Osteocyte (in vitro differentiated cells): Measurements from ENCODE around the gene MYH14. TPM values are rescaled to one million over a fixed set of nuclear protein-coding genes. Genes with fewer than 3 reads are reported as not detected.

Source experiments
- DNase-seq: peaks from one replicate; pipeline ENCODE4 v3.0.0; 2021; ENCODE audit warnings: mixed read lengths; ENCODE audit not compliant: unreplicated experiment; ENCODE audit errors: extremely low spot score
- H3K27ac Mint-ChIP-seq: one replicate; pipeline ENCODE4 v1.8.0; 2021; ENCODE audit warnings: mild to moderate bottlenecking, mixed read lengths; ENCODE audit not compliant: unreplicated experiment
- H3K27me3 Mint-ChIP-seq: one replicate; pipeline ENCODE4 v1.8.0; 2021; ENCODE audit warnings: mixed read lengths; ENCODE audit not compliant: unreplicated experiment
- H3K36me3 Mint-ChIP-seq: one replicate; pipeline ENCODE4 v1.8.0; 2021; ENCODE audit warnings: mixed read lengths; ENCODE audit not compliant: unreplicated experiment
- H3K4me1 Mint-ChIP-seq: one replicate; pipeline ENCODE4 v1.8.0; 2021; ENCODE audit warnings: mixed read lengths; ENCODE audit not compliant: unreplicated experiment
- H3K4me3 Mint-ChIP-seq: one replicate; pipeline ENCODE4 v1.8.0; 2021; ENCODE audit warnings: mild to moderate bottlenecking, moderate library complexity, mixed read lengths; ENCODE audit not compliant: unreplicated experiment
- H3K9me3 Mint-ChIP-seq: one replicate; pipeline ENCODE4 v1.8.0; 2021; ENCODE audit warnings: mixed read lengths; ENCODE audit not compliant: unreplicated experiment
- total RNA-seq: library from RNA; stranded (reverse); gene quantifications from 2 replicates; pipeline ENCODE4 v1.2.1, GENCODE V29; 2021
- TF ChIP-seq, protein P1 (sequence below): fragments of 200-600 bp; sonication (generic); IDR thresholded peaks from 2 replicates; pipeline ENCODE4 v1.5.0; 2021; ENCODE audit warnings: antibody characterized with exemption, mild to moderate bottlenecking, moderate library complexity

Gene MYH14
- total RNA-seq, 1 donor from 2014 or later: not detected

DNA sequence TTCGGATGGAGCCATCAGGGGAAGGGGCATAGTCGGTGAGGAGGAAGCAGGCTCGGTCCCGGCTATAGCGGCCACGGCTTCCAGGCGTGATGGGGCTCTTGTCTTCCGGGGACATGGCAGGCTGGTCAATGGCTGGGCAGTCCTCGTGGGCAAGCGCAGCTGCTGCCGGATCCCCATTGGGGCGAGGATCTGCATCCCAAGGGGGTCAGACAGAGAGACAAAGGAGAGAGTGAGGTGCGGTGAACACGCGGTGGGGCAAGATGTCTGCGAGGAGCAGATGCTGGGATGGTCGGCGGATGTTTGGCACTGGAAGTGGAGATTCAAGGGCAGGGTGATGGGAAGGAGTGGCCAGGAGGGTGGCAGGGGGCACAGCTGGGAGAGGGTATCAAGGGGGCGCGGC is 117.2 kb downstream of the MYH14 start:
- peaks cover 2% of the 10 kb centered on the region for H3K4me1 Mint-ChIP-seq
- DNase-seq: no peak
- H3K27ac Mint-ChIP-seq: no peak overlapping the region
- no peaks in the 10 kb centered on the region for H3K36me3 Mint-ChIP-seq
- peaks cover 11% of the 10 kb centered on the region for H3K27me3 Mint-ChIP-seq
- no peak overlapping the region for H3K4me3 Mint-ChIP-seq
- TF ChIP-seq, protein P1, sequence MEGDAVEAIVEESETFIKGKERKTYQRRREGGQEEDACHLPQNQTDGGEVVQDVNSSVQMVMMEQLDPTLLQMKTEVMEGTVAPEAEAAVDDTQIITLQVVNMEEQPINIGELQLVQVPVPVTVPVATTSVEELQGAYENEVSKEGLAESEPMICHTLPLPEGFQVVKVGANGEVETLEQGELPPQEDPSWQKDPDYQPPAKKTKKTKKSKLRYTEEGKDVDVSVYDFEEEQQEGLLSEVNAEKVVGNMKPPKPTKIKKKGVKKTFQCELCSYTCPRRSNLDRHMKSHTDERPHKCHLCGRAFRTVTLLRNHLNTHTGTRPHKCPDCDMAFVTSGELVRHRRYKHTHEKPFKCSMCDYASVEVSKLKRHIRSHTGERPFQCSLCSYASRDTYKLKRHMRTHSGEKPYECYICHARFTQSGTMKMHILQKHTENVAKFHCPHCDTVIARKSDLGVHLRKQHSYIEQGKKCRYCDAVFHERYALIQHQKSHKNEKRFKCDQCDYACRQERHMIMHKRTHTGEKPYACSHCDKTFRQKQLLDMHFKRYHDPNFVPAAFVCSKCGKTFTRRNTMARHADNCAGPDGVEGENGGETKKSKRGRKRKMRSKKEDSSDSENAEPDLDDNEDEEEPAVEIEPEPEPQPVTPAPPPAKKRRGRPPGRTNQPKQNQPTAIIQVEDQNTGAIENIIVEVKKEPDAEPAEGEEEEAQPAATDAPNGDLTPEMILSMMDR: no peak
- H3K9me3 Mint-ChIP-seq: no peaks in the 10 kb centered on the region

DNA sequence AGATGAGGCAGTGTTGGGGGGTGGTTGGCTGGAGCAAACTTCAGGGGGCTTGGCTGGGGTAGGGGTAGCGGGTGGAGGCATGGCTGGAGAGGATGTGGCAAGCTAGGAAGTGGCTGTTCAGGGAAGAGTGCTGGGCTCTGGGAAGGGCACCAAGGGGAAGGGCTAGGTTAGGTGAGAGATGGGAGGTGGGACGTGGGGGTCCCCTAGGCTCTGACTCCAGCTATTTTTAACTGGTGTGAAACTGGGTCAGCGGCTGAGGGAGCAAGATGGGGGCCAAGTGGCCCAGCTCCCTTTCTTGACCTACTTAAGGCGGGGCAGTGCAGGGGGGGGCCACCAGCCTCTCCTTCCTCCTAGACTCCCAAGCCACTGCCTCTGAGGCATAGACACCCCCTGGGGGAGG is 118.4 kb downstream of the MYH14 start:
- Mint-ChIP-seq H3K9me3 (no peaks in the 10 kb centered on the region), H3K27me3 (peaks cover 8% of the 10 kb centered on the region)

DNA sequence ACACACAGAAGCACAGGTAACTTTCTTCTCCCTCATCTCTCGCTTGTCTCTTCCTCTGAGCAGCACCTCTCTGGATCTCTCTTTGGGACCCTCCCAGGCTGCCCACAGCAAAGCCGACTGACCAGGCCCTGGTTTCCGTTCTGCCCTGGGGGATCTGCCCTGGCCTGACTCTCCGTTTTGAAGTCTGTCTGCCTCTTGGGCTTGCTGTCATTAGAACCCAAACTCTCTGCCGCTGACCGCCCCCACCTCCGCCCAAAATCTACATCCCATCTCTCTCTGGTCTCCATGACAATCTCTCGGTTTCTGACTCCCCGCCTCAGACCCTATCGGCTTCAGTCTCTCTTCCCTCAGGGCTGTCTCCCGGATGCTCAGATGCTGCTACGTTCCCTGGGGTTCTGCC is 118.8 kb downstream of the MYH14 start:
- H3K4me3 Mint-ChIP-seq: no peak overlapping the region
- H3K27me3 Mint-ChIP-seq: peaks cover 12% of the 10 kb centered on the region
- TF ChIP-seq, protein P1: no peak
- DNase-seq: no peak
- H3K9me3 Mint-ChIP-seq: no peaks in the 10 kb centered on the region
- H3K4me1 Mint-ChIP-seq: peaks cover 7% of the 10 kb centered on the region
- no peaks in the 10 kb centered on the region for H3K36me3 Mint-ChIP-seq
- no peak overlapping the region for H3K27ac Mint-ChIP-seq

More for the DNA sequence above, 118.4 kb downstream of the MYH14 start:
- Mint-ChIP-seq H3K36me3 (no peaks in the 10 kb centered on the region), H3K4me1 (peaks cover 3% of the 10 kb centered on the region), H3K4me3 (no peak overlapping the region), H3K27ac (no peak overlapping the region)
- TF ChIP-seq, protein P1: no peak
- DNase-seq: no peak

DNA sequence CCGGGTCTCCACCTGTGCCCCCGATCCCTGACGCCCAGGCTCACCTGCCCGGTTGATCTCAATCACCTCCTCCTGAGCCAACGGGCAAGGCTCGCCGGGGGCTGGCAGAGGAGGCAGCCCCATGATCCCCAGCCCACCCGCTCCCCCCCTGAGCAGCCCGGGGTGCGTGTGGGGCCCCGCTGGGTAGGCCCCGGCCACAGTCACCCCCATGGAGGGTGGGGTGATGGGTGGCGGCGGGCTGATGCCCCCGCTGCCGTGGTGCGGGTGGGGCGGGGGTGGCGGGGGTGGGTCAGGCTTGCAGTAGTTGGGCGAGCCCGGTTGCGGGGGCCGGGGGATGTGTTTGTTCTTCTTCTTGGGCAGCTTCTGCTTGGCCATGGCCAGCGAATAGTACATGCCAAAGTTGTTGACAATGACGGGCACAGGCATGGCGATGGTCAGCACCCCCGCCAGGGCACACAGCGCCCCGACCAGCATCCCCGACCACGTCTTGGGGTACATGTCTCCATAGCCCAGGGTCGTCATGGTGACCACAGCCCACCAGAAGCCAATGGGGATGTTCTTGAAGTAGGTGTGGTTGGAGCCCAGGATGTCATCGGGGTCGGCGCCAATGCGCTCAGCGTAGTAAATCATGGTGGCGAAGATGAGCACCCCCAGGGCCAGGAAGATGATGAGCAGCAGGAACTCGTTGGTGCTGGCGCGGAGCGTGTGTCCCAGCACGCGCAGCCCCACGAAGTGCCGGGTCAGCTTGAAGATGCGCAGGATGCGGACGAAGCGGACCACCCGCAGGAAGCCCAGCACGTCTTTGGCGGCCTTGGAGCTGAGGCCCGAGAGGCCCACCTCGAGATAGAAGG is 119.7 kb downstream of the MYH14 start:
- DNase-seq: no peak
- H3K36me3 Mint-ChIP-seq: peaks cover 2% of the 10 kb centered on the region
- H3K4me3 Mint-ChIP-seq: no peak overlapping the region
- peaks cover 13% of the 10 kb centered on the region for H3K4me1 Mint-ChIP-seq
- no peak overlapping the region for H3K27ac Mint-ChIP-seq
- peaks cover 17% of the 10 kb centered on the region for H3K27me3 Mint-ChIP-seq
- TF ChIP-seq, protein P1: no peak
- no peaks in the 10 kb centered on the region for H3K9me3 Mint-ChIP-seq

DNA sequence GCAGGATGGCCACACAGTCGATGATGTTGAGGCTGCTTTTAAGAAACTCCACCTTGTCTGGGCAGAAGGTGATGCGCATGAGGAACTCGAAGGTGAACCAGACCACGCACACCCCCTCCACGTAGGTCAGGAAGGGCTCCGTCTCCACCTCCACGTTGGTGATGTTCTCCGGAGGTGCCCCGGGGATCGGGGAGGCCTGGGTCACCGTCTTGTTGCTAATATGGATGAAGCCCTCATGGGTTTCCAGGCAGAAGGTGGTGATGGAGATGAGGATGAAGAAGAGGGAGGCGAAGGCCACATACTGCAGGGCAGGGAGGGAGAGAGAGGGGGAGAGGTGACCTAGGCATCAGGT is 120.3 kb downstream of the MYH14 start:
- peaks cover 13% of the 10 kb centered on the region for H3K4me1 Mint-ChIP-seq
- no peak overlapping the region for H3K4me3 Mint-ChIP-seq
- no peak overlapping the region for H3K27ac Mint-ChIP-seq
- H3K27me3 Mint-ChIP-seq: peaks cover 17% of the 10 kb centered on the region
- TF ChIP-seq, protein P1: no peak
- H3K9me3 Mint-ChIP-seq: no peaks in the 10 kb centered on the region
- peaks cover 2% of the 10 kb centered on the region for H3K36me3 Mint-ChIP-seq
- no peak for DNase-seq
